GM19328 (cell line): ENCODE measurements around the gene DCAF6.
"Not testable (repeated sequence)": the region's sequence is repeated elsewhere in the genome, so short reads cannot be mapped to it uniquely, and the experiment has no call there.

ENCODE experiments used
- ATAC-seq: cut with Tn5 transposase; IDR thresholded peaks from one replicate; pipeline ENCODE4 v1.9.1; 2021; ENCODE audit warnings: mild to moderate bottlenecking, moderate library complexity; ENCODE audit not compliant: unreplicated experiment

The DCAF6 gene

GRCh38 chr1:168007691-168008090 is 71.2 kb downstream of the DCAF6 start:
- ATAC-seq = no peak

GRCh38 chr1:168008595-168008994 is 72.1 kb downstream of the DCAF6 start:
- no peak for ATAC-seq

- no peak for ATAC-seq
Observed at GRCh38 chr1:168009322-168009721, 72.8 kb downstream of the DCAF6 start.

GRCh38 chr1:168019407-168019806 is 82.9 kb downstream of the DCAF6 start:
- ATAC-seq = no peak

- ATAC-seq = no peak
Observed at GRCh38 chr1:168031198-168031597, 94.7 kb downstream of the DCAF6 start.

- ATAC-seq = no peak
Observed at GRCh38 chr1:168031627-168032026, 95.1 kb downstream of the DCAF6 start.

GRCh38 chr1:168032029-168032428 is 95.5 kb downstream of the DCAF6 start:
- ATAC-seq = no peak

GRCh38 chr1:168035345-168035744 is 98.9 kb downstream of the DCAF6 start:
- no peak for ATAC-seq

GRCh38 chr1:168042362-168042761 is 105.9 kb downstream of the DCAF6 start:
- ATAC-seq = no peak

- ATAC-seq = no peak
Observed at GRCh38 chr1:168045311-168045710, 108.8 kb downstream of the DCAF6 start.

GRCh38 chr1:168050307-168050706 is 113.8 kb downstream of the DCAF6 start:
- ATAC-seq = no peak

- no peak for ATAC-seq
Observed at GRCh38 chr1:168050880-168051279, 114.4 kb downstream of the DCAF6 start.

- no peak for ATAC-seq
Observed at GRCh38 chr1:168053681-168054080, 117.2 kb downstream of the DCAF6 start.

GRCh38 chr1:168054117-168054516 is 117.6 kb downstream of the DCAF6 start:
- ATAC-seq = no peak

GRCh38 chr1:168056152-168056551 is 119.7 kb downstream of the DCAF6 start:
- not testable (repeated sequence) for ATAC-seq

- ATAC-seq = no peak
Observed at GRCh38 chr1:168057355-168057754, 120.9 kb downstream of the DCAF6 start.

- ATAC-seq = no peak
Observed at GRCh38 chr1:168057921-168058320, 121.4 kb downstream of the DCAF6 start.

- no peak for ATAC-seq
Observed at GRCh38 chr1:168064216-168064615, 127.7 kb downstream of the DCAF6 start.

GRCh38 chr1:168065506-168065905 is 129.0 kb downstream of the DCAF6 start:
- ATAC-seq = no peak

GRCh38 chr1:168069384-168069783 is 132.9 kb downstream of the DCAF6 start:
- no peak for ATAC-seq

- ATAC-seq = no peak
Observed at GRCh38 chr1:168079761-168080160, 143.3 kb downstream of the DCAF6 start.

GRCh38 chr1:168081373-168082007 is 145.0 kb downstream of the DCAF6 start:
- ATAC-seq = no peak
